D721Med (cell line): ENCODE results near the gene SLAMF7.

Experiments
- DNase-seq: peaks from one replicate; pipeline ENCODE4 v3.0.0; 2011; ENCODE audit warnings: low spot score; ENCODE audit not compliant: insufficient read length
- FAIRE-seq: peaks from 2 replicates; lab custom pipeline; 2011; peaks lifted over from hg19 to GRCh38; lab: Jason Lieb, UNC
- CTCF ChIP-seq: IDR thresholded peaks from 2 replicates; pipeline ENCODE4 v1.5.1; 2012; ENCODE audit warnings: mild to moderate bottlenecking, control low read depth; ENCODE audit not compliant: insufficient read depth; ENCODE audit errors: missing control alignments

SLAMF7 gene

GRCh38 chr1:160753594-160753993, 14.5 kb downstream of the SLAMF7 start:
- FAIRE-seq (no peak), DNase-seq (no peak)
- no peak for TF ChIP-seq CTCF

- no peak for FAIRE-seq
- no peak for TF ChIP-seq CTCF
Observed at GRCh38 chr1:160755461-160755860, 16.4 kb downstream of the SLAMF7 start.

DNA sequence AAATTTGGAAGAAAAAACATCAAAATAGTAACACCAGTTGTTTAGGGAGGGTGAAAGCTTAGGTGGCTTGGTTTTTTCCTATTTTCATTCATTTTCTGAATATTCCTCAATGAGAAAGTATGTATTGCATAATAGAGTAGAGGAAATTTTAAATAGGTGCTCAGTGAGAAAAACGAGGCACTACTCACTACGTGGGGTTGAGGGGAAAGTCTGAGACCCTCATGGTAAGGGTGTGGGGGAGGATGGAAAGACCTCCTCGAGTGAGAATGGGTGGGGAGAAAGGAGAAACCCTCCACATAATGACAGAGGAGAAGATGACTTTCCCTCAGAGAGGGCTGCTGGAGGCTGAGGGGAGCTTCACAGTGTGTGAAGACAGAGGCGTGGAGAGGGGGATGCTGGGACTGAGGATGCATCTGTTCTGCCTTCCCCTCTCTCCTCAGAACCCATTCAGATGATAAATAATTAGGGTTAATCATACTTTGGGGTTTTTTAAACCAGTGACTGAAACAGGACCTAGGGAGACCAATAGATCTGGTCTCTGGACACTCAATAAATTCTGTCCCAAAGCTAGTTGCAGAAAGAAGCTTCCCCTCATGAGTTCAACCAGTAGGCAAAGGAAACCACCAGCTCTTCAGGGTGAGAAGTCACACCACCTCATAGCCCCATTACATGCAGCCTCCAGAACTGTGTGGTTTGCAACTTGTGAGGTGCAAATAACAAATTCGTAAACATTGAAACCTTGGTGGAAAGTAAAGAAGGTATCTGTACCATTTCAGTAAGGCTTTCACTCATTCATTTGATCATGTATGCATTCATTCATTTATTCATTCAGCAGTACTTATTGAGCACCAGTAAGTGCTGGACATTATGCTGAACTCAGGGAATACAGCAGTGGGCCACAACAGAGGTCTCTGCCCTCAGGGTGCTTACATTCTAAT, 17.1 kb downstream of the SLAMF7 start:
- FAIRE-seq, result no peak
- TF ChIP-seq CTCF, result no peak
- no peak for DNase-seq

More at GRCh38 chr1:160755461-160755860, 16.4 kb downstream of the SLAMF7 start:
- DNase-seq, result no peak

GRCh38 chr1:160756849-160757201, 17.8 kb downstream of the SLAMF7 start:
- DNase-seq, result no peak
- no peak for FAIRE-seq
- TF ChIP-seq CTCF, result no peak

- TF ChIP-seq CTCF, result no peak
- FAIRE-seq (no peak), DNase-seq (no peak)
Observed at GRCh38 chr1:160758521-160758920, 19.5 kb downstream of the SLAMF7 start.

DNA sequence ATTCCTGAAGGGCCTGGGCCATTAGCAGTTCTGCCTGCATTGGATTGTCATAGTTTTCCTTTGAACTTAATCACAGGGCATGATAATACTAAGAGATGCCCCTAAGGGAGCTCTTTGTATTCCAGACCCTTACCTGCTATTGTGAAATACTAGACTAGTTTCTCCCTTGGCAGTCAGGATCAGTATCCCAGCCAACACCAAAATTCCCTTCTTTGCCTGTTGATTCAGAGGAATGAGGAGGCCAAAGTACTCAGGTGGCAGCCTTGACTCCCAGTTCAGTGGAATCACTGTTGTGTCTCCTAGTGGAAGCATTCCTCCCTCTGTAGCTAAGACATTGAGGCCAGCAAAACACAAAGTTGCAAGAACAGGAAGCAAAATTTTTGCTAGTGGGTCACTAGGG, 20.7 kb downstream of the SLAMF7 start:
- FAIRE-seq (no peak), DNase-seq (no peak)
- TF ChIP-seq CTCF, result no peak

DNA sequence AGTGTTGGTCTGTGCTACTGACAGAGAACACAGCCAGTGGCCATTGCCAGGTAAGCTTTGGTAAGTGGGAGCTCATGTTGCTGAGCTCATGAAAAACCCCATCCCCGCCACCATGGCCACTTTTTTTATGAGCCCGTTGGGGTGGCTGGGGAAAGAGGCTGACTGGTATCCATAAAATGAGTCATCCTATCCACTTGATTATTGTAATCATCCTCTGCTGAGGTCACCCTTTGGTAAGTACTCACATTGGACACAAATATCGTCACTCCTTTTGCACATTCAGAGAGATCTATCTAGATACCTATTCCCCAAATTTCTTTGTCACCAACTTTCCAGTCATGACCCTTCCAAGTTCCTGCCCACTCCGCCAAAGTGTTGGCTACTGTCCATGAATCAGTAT, 22.0 kb downstream of the SLAMF7 start:
- FAIRE-seq, result no peak
- DNase-seq, result no peak
- TF ChIP-seq CTCF, result no peak
